Mammary epithelial cell (primary cell): ENCODE measurements around the gene KSR1.

Experiments
- CTCF ChIP-seq, 2 donors: IDR thresholded peaks in 1 of 2; conservative IDR thresholded peaks in 1 of 2; 2 replicates each; pipeline ENCODE4 v1.5.1; 2011 to 2012; ENCODE audit warnings: inconsistent platforms in 2 of 2, low read length in 2 of 2, mild to moderate bottlenecking in 2 of 2, control low read depth in 1 of 2, low read depth in 1 of 2; ENCODE audit not compliant: insufficient read depth in 1 of 2; ENCODE audit errors: extremely low read depth in 1 of 2
- EZH2 ChIP-seq: IDR thresholded peaks from 2 replicates; pipeline ENCODE4 v1.6.1; 2012; ENCODE audit warnings: low read length, inconsistent platforms, borderline replicate concordance

- TF ChIP-seq CTCF (conservative IDR thresholded peaks at IDR 0.05 in 1 of 2, IDR thresholded peaks at IDR 0.05 in 1 of 2; ENCODE audit: extremely low read depth in 1 of 2, insufficient read depth in 1 of 2, low read depth in 1 of 2, low read length in 2 of 2) (no peak), EZH2 (no peak)
These were observed 13.5 kb upstream of the KSR1 start for GRCh38 chr17:27442702-27443101.
